ENCODE results near the gene KMT5B. TPM values are rescaled to one million over a fixed set of nuclear protein-coding genes. Genes with fewer than 3 reads are reported as not detected.

The KMT5B gene
- total and polyA plus RNA-seq, 7 donors, result 20.8 to 45.7 (median 38.7) TPM

GRCh38 chr11:68189888-68190287 lies 23.2 kb downstream of the KMT5B start:
- Histone ChIP-seq H3K4me1 (peaks cover 0 to 31% (median 18%) of the 10 kb centered on the region in 4 donors), H3K4me3 (no peak overlapping the region), H3K27me3 (no peaks in the 10 kb centered on the region), H3K27ac (no peak overlapping the region), H3K36me3 (peaks cover 0 to 22% (median 8%) of the 10 kb centered on the region in 4 donors), H3K9me3 (no peaks in the 10 kb centered on the region)
- no peak for DNase-seq
- intact Hi-C loops (cut with DNase I), result no loop called here
- 95 to 96% methylated on average over 3 of the region's 3 CpGs for WGBS, 2 donors
- TF ChIP-seq POLR2A (IDR thresholded peaks at IDR 0.05) (no peak), EP300 (IDR thresholded peaks at IDR 0.05) (no peak), CTCF (IDR thresholded peaks at IDR 0.05) (no peak), POLR2AphosphoS5 (IDR thresholded peaks at IDR 0.05) (no peak)

GRCh38 chr11:68189082-68189481 lies 24.0 kb downstream of the KMT5B start:
- Histone ChIP-seq H3K27ac (no peak overlapping the region), H3K4me3 (no peak overlapping the region), H3K27me3 (no peaks in the 10 kb centered on the region), H3K36me3 (peaks cover 0 to 30% (median 11%) of the 10 kb centered on the region in 4 donors), H3K4me1 (peaks cover 0 to 31% (median 18%) of the 10 kb centered on the region in 4 donors), H3K9me3 (no peaks in the 10 kb centered on the region)
- no peak for DNase-seq
- TF ChIP-seq EP300 (IDR thresholded peaks at IDR 0.05) (no peak), POLR2A (IDR thresholded peaks at IDR 0.05) (no peak), CTCF (IDR thresholded peaks at IDR 0.05) (no peak), POLR2AphosphoS5 (IDR thresholded peaks at IDR 0.05) (no peak)
- intact Hi-C loops (cut with DNase I), result no loop called here
- 71 to 79% methylated on average over 3 of the region's 3 CpGs for WGBS, 2 donors

GRCh38 chr11:68186061-68186460 lies 27.0 kb downstream of the KMT5B start:
- no peaks in the 10 kb centered on the region for H3K27me3 ChIP-seq
- no peaks in the 10 kb centered on the region for H3K9me3 ChIP-seq
- TF ChIP-seq EP300 (IDR thresholded peaks at IDR 0.05) (no peak), CTCF (IDR thresholded peaks at IDR 0.05) (no peak), POLR2A (IDR thresholded peaks at IDR 0.05) (no peak), POLR2AphosphoS5 (IDR thresholded peaks at IDR 0.05) (no peak)
- H3K36me3 ChIP-seq, result peaks cover 0 to 55% (median 17%) of the 10 kb centered on the region in 4 donors
- intact Hi-C loops (cut with DNase I), result no loop called here
- H3K4me1 ChIP-seq, result peaks cover 0 to 21% (median 7%) of the 10 kb centered on the region in 4 donors
- no peak overlapping the region for H3K27ac ChIP-seq
- WGBS, 2 donors, result 79 to 86% methylated on average over 6 of the region's 6 CpGs
- DNase-seq, result no peak
- no peak overlapping the region for H3K4me3 ChIP-seq

DNA sequence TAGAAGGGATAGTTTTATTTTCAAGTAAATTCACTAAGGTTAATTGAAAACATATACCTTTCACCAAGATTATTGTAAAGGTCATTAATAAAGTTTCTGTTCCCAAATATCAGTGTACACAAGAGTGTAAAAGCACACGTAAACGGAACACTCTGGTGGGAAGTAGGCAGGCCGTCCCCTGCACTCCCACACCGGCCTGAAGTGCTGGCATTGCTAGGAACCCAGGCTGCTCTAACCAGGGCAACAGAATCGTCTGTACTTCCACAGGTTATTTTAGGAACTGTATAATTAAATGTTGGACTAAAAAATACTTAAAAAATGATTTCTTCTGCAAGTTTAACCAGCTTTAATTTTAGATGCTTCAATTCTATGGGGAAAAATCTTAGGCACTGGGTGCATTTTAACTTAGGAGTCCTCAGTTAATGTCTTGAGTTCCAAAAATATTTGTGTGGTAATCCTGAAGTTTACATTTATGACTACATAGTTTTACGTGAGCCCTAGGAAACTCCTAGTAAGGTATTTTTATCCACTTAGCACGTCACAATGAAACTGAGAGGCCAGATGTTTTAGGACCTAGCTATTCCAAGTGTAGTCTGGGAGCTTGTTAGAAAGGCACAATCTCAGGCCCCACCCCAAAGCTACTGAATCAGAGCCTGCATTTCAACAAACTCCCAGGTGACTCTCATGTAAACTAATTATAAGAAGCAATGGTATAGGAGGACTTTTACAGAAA lies 31.2 kb downstream of the KMT5B start:
- Histone ChIP-seq H3K36me3 (peaks cover 0 to 91% (median 22%) of the 10 kb centered on the region in 4 donors), H3K27ac (peak overlapping the region in 3 of 4 donors; percentile 36 to 79 (median 66)), H3K4me1 (peaks cover 0 to 14% (median 6%) of the 10 kb centered on the region in 4 donors), H3K4me3 (no peak overlapping the region), H3K27me3 (no peaks in the 10 kb centered on the region), H3K9me3 (no peaks in the 10 kb centered on the region)
- intact Hi-C loops (cut with DNase I), result no loop called here
- TF ChIP-seq EP300 (IDR thresholded peaks at IDR 0.05), result peak in 1 of 4 donors; percentile 14
- no peak for TF ChIP-seq CTCF (IDR thresholded peaks at IDR 0.05)
- WGBS, 2 donors, result 83% methylated on average over 7 of the region's 7 CpGs
- DNase-seq, result no peak

All from sigmoid colon (tissue), 7 donors.